ENCODE data around the gene PXDC1.

GRCh38 chr6:3786141-3786540 is 34.6 kb upstream of the PXDC1 start:
- TF ChIP-seq EP300 (IDR thresholded peaks at IDR 0.05) (no peak), POLR2A (IDR thresholded peaks at IDR 0.05) (no peak), POLR2AphosphoS5 (IDR thresholded peaks at IDR 0.05) (no peak), CTCF (IDR thresholded peaks at IDR 0.05) (no peak)

Measured in stomach (tissue), 4 donors.